HEK293T (cell line): ENCODE results near the gene TRAPPC11.

Experiments
- BHLHE40 ChIP-seq: fragments of 450-650 bp; IDR thresholded peaks from 2 replicates; pipeline ENCODE4 v1.6.1; 2016; ENCODE audit warnings: mild to moderate bottlenecking, moderate library complexity, borderline replicate concordance
- ELF4 ChIP-seq: fragments of 450-650 bp; IDR thresholded peaks from 2 replicates; pipeline ENCODE4 v1.6.1; 2017; ENCODE audit warnings: antibody characterized with exemption
- FOXK2 ChIP-seq: fragments of 450-650 bp; IDR thresholded peaks from 2 replicates; pipeline ENCODE4 v1.6.1; 2016; ENCODE audit warnings: mild to moderate bottlenecking
- HDGF ChIP-seq: fragments of 450-650 bp; IDR thresholded peaks from 2 replicates; pipeline ENCODE4 v1.6.1; 2017; ENCODE audit warnings: antibody characterized with exemption, borderline replicate concordance
- LEF1 ChIP-seq: fragments of 450-650 bp; IDR thresholded peaks from 2 replicates; pipeline ENCODE4 v1.6.1; 2017; ENCODE audit warnings: mild to moderate bottlenecking, borderline replicate concordance
- NFRKB ChIP-seq: fragments of 450-650 bp; IDR thresholded peaks from 2 replicates; pipeline ENCODE4 v1.6.1; 2016; ENCODE audit warnings: mild to moderate bottlenecking, moderate library complexity
- PKNOX1 ChIP-seq: fragments of 450-650 bp; IDR thresholded peaks from 2 replicates; pipeline ENCODE4 v1.6.1; 2016
- SUZ12 ChIP-seq: fragments of 450-650 bp; IDR thresholded peaks from 2 replicates; pipeline ENCODE4 v1.6.1; 2016; ENCODE audit warnings: mild to moderate bottlenecking

GRCh38 chr4:183691897-183692296 lies 32.8 kb downstream of the TRAPPC11 start:
- TF ChIP-seq LEF1 = no peak
- TF ChIP-seq PKNOX1 = no peak
- no peak for TF ChIP-seq SUZ12
- TF ChIP-seq ELF4 = no peak
- no peak for TF ChIP-seq FOXK2
- TF ChIP-seq NFRKB = no peak
- TF ChIP-seq HDGF = no peak
- no peak for TF ChIP-seq BHLHE40
